ENCODE results near the gene MRPL14.
A peak's percentile ranks its signal among the peaks of the same experiment; 100 is the strongest.

The MRPL14 gene

GRCh38 chr6:44078219-44078826 is 48.9 kb downstream of the MRPL14 start:
- DNase-seq: no peak

DNA sequence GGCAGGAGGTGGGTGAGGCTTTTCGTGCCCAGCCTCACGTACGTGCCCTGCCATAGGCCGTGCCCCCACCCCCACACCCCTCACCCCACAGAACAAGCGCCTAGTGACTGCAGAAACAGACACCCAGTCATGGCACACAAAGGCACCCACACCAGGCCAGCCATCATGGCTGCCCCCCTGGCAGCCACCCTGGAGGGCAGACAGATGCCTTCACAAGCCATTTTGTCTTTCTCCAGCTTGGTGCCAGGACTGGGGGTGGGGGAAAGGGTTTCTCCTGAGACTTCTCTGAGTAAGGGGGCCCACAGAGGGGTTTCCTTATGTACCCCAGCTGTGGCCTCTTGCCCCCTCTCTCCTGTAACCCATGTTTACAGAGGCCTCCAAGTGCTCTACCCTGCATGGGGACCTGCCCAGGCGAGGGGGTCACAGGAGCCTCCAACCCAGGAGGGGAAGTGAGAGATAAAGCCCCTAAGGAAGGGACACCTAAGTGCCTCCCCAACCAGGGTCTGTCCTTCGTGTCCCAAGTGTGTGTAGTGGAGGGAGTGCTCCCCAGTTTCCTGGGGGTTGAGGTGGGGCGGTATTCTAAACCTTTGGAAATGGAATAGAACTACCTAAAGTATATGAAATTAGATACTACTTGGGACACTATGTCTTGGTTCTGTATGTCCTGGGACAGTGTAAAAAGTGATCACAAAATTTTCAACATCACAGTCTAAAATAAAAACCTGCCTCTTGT is 49.9 kb downstream of the MRPL14 start:
- no peak for DNase-seq

DNA sequence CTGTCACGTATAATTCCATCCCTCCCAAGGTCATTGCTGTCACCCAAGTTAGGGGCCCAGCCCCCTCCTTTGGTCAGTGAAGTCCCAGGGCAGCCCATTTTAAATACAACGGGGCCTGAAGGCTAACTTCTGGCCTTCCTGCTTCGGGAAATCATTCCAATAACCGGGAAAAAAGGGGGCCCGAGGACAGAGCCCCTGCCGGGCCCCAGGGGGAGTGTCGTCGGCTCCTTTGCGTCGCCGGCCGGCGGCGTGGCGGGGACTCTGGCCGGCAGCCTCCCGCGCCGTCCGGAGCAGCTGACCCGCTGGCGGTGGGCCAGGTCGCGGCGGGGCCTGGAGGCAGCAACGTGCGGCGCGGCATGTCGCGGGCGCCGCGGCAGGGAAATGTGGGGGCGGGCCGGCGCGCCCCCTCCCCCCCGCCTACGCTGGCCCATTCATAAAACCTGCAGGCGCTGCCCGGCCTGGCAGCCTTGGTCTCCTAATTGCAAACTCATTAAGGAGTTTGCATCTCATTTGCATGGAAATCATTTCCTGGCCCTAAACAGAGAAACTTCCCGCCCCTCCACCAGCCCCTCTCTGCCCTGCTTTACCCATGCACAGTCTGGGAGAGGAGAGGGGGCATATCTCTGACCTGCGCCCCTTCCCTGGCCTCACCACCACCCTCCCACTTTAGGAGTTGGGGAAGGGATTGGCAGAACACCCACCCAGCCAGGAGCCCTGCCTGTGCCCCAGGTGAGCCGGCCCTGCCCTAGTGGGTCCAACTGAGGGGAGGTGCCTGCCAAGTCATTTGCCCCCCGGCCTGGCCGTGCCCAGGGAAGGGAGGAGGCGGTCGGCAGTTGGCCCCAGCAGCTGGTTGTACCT is 50.7 kb downstream of the MRPL14 start:
- DNase-seq: no peak

- no peak for DNase-seq
These were observed 51.5 kb downstream of the MRPL14 start for GRCh38 chr6:44075647-44076355.

GRCh38 chr6:44074813-44075646 is 52.2 kb downstream of the MRPL14 start:
- no peak for DNase-seq

GRCh38 chr6:44074439-44074812 is 52.8 kb downstream of the MRPL14 start:
- DNase-seq: peak; percentile 69 to 73

- no peak for DNase-seq
These were observed 53.4 kb downstream of the MRPL14 start for GRCh38 chr6:44073612-44074438.

DNA sequence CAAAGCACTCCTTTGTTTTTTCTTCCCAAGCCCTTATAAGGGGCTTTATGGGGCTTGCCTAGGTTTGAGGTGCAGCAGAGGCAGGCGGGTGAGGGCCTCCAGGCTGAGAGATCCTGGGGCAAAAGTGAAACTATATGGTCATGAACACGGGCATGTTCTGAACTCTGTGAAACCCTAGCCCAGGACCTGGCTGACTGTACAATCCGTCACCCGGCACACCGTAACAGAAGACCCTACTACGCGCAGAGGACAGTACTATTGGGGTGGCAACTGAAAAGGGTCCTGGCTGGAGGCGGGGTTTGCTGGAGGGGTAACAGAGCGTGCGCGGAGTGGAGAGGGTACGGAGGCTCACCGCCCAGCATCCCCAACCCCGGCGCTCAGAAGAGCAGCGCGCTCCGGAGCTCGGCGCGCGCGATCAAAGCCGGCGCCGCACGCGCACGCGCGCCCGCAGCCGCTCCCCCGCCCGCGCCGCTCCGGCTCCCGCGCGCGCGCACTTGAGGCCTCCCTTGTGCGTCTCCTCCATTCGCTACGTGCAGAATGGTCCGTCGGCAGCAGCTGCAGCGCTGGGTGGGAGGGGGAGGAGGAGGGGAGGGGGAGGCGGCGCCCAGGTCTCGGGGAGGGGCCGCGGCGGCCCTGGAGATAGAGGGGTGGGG is 54.2 kb downstream of the MRPL14 start:
- DNase-seq: peak; percentile 76 to 77

GRCh38 chr6:44072452-44072958 is 54.7 kb downstream of the MRPL14 start:
- no peak for DNase-seq

DNA sequence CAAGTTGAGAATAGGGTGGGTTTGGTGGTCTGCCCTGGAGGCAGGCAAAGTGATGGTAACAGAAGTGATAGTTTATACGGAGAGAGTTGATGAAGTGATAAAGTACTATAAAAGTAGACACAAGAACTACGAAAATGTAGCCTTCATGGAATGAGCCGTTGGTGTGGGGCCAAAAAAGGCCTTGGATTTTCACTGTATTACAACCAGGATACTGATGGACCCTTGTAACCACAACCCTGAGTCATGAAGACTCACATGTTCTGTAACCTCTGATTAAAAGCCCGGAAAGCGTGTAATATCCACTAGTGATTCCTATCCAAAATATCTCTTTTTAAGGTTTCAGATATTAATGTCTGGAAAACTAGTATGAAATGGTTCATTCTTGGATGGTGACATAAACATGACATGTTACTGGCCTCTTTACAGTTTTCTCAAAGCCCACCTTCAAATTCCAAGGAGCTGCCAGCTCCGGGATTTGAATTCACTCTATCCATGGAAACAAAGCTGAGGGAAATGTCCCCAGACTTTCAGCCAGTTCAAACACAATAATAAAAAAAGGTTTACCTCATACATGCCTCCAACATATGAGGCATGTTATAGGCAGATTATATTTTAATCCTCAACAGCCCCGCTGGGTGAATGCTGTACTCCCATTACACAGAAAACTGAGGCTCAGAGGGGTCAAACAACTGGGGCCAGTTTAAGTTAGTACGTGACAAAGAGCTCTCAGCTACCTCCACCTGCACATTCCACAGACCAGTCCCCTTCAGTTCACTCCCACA is 55.4 kb downstream of the MRPL14 start:
- no peak for DNase-seq

DNA sequence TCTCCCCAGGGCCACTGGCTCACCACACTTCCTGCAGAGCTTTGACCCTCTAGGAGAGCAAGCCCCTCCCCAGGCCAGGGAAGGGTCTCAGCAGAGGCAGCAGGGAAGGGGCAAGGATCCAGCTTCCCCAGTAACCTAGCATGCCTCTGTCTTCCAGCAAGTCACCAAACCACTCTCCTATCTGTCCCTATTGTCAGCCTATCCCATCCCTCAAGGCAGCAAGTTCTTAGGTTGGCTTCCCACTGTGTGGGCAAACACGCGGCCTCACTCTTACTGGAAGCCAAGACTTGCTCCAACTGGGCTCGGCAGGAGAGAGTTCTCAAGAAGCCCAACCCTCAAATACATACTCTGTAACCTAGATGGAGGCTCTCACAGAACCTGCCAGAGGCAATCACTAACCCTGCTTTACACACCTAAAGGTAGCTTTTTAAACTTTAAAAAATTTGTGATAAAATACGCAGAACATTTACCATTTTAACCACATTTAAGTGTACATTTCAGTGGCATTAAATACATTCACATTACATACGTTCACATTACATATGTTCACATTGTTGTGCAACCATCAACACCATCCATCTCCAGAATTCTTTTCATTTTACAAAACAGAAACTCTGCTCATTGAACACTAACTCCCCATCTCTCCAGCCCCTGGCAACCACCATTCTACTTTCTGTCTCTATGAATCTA is 58.5 kb downstream of the MRPL14 start:
- DNase-seq: no peak

GRCh38 chr6:44067173-44068139 is 59.8 kb downstream of the MRPL14 start:
- DNase-seq: no peak

- DNase-seq: no peak
These were observed 60.7 kb downstream of the MRPL14 start for GRCh38 chr6:44066394-44067172.

GRCh38 chr6:44065443-44066140 is 61.7 kb downstream of the MRPL14 start:
- DNase-seq: no peak

- DNase-seq: no peak
These were observed 62.3 kb downstream of the MRPL14 start for GRCh38 chr6:44064948-44065272.
